ENCODE measurements around the gene CCDC138.

GRCh38 chr2:108909275-108909823 lies 122.8 kb downstream of the CCDC138 start:
- no peak for TF ChIP-seq CTCF (IDR thresholded peaks at IDR 0.05)
- no peak for TF ChIP-seq POLR2AphosphoS5 (IDR thresholded peaks at IDR 0.05)
- TF ChIP-seq POLR2A (IDR thresholded peaks at IDR 0.05): no peak

Measured in transverse colon (tissue), 4 donors.